HEK293 (cell line): ENCODE results near the gene RSPO4.

Experiments used
- CTCF ChIA-PET: fragments of 350-600 bp; formaldehyde crosslinking; extraction: SDS; loops from one replicate; lab custom pipeline; 2021; ENCODE audit warnings: antibody characterized with exemption; lab: Yijun Ruan, JAX
- POLR2A ChIA-PET: fragments of 300-600 bp; formaldehyde crosslinking; extraction: SDS; loops from one replicate; lab custom pipeline; 2020; ENCODE audit warnings: antibody characterized with exemption, inconsistent platforms; lab: Yijun Ruan, JAX
- H3K27ac ChIP-seq: fragments of 200-500 bp; sonication (Bioruptor generic); 2 replicates; pipeline ENCODE4 v1.5.1; 2014; ENCODE audit warnings: low read depth, low read length, control low read depth, inconsistent platforms; ENCODE audit errors: extremely low read depth
- H3K36me3 ChIP-seq, 2 experiments: fragments of 200-500 bp in 1 of 2; sonication (Bioruptor generic) in 1 of 2; 1 replicate in 1 of 2; 2 replicates in 1 of 2; pipeline ENCODE4 v1.5.1; 2014 to 2017; ENCODE audit warnings: inconsistent platforms in 2 of 2, low read length in 2 of 2; ENCODE audit not compliant: control insufficient read depth in 2 of 2, insufficient read depth in 1 of 2
- H3K4me1 ChIP-seq: fragments of 200-500 bp; sonication (Bioruptor generic); 2 replicates; pipeline ENCODE4 v1.5.1; 2014; ENCODE audit warnings: mild to moderate bottlenecking, low read length, inconsistent platforms; ENCODE audit not compliant: control insufficient read depth, insufficient read depth
- H3K4me3 ChIP-seq: 2 replicates; pipeline ENCODE4 v1.5.1; 2011; ENCODE audit warnings: low read depth, mild to moderate bottlenecking, control low read depth, low read length, moderate library complexity
- H3K9me3 ChIP-seq: fragments of 200-500 bp; sonication (Bioruptor generic); 2 replicates; pipeline ENCODE4 v1.5.1; 2014; ENCODE audit warnings: low read depth, low read length, inconsistent platforms; ENCODE audit not compliant: control insufficient read depth, insufficient read depth
- IKZF3 ChIP-seq: fragments of 450-650 bp; IDR thresholded peaks from 2 replicates; pipeline ENCODE4 v1.5.0; 2018; ENCODE audit warnings: missing biosample characterization, mild to moderate bottlenecking, missing genetic modification characterization, moderate library complexity
- MZF1 ChIP-seq: fragments of 450-650 bp; formaldehyde crosslinking; IDR thresholded peaks from 2 replicates; pipeline ENCODE4 v1.5.1; 2017; ENCODE audit warnings: missing biosample characterization, missing genetic modification characterization, borderline replicate concordance
- OSR2 ChIP-seq: fragments of 450-650 bp; formaldehyde crosslinking; IDR thresholded peaks from 2 replicates; pipeline ENCODE4 v1.5.1; 2016; ENCODE audit warnings: missing biosample characterization, missing genetic modification characterization
- TCF7L2 ChIP-seq: IDR thresholded peaks from 2 replicates; pipeline ENCODE4 v1.6.1; 2011; ENCODE audit warnings: low read depth, mild to moderate bottlenecking, inconsistent platforms, low read length, moderate library complexity, borderline replicate concordance
- YY2 ChIP-seq: fragments of 450-650 bp; formaldehyde crosslinking; IDR thresholded peaks from 2 replicates; pipeline ENCODE4 v1.5.1; 2016; ENCODE audit warnings: missing biosample characterization, missing genetic modification characterization
- ZBTB10 ChIP-seq: fragments of 450-650 bp; formaldehyde crosslinking; IDR thresholded peaks from 2 replicates; pipeline ENCODE4 v1.5.1; 2016; ENCODE audit warnings: missing biosample characterization, missing genetic modification characterization
- ZBTB7A ChIP-seq: fragments of 450-650 bp; formaldehyde crosslinking; IDR thresholded peaks from 2 replicates; pipeline ENCODE4 v1.5.1; 2016; ENCODE audit warnings: low read depth, missing biosample characterization, missing genetic modification characterization
- ZNF19 ChIP-seq: fragments of 450-650 bp; formaldehyde crosslinking; IDR thresholded peaks from 2 replicates; pipeline ENCODE4; 2016; ENCODE audit warnings: missing biosample characterization, missing genetic modification characterization, low read depth
- ZNF221 ChIP-seq: fragments of 450-650 bp; formaldehyde crosslinking; IDR thresholded peaks from 2 replicates; pipeline ENCODE4 v1.5.1; 2017; ENCODE audit warnings: missing biosample characterization, missing genetic modification characterization, borderline replicate concordance
- ZNF24 ChIP-seq: fragments of 450-650 bp; formaldehyde crosslinking; IDR thresholded peaks from 2 replicates; pipeline ENCODE4 v1.5.1; 2016; ENCODE audit warnings: missing biosample characterization, missing genetic modification characterization
- ZNF266 ChIP-seq: fragments of 450-650 bp; formaldehyde crosslinking; IDR thresholded peaks from 2 replicates; pipeline ENCODE4 v1.5.1; 2016; ENCODE audit warnings: missing biosample characterization, missing genetic modification characterization, low read depth
- ZNF280D ChIP-seq: fragments of 450-650 bp; formaldehyde crosslinking; IDR thresholded peaks from 2 replicates; pipeline ENCODE4 v1.5.1; 2016; ENCODE audit warnings: missing biosample characterization, missing genetic modification characterization
- ZNF292 ChIP-seq: fragments of 450-650 bp; formaldehyde crosslinking; IDR thresholded peaks from 2 replicates; pipeline ENCODE4 v1.5.1; 2016; ENCODE audit warnings: low read depth, missing biosample characterization, missing genetic modification characterization, borderline replicate concordance
- ZNF521 ChIP-seq: fragments of 450-650 bp; formaldehyde crosslinking; IDR thresholded peaks from 2 replicates; pipeline ENCODE4 v1.5.1; 2017; ENCODE audit warnings: missing biosample characterization, mild to moderate bottlenecking, missing genetic modification characterization
- ZNF621 ChIP-seq: fragments of 450-650 bp; formaldehyde crosslinking; IDR thresholded peaks from 2 replicates; pipeline ENCODE4 v1.5.1; 2017; ENCODE audit warnings: missing biosample characterization, missing genetic modification characterization
- ZNF692 ChIP-seq: fragments of 450-650 bp; formaldehyde crosslinking; IDR thresholded peaks from 2 replicates; pipeline ENCODE4 v1.5.1; 2016; ENCODE audit warnings: missing biosample characterization, missing genetic modification characterization
- ZNF837 ChIP-seq: fragments of 450-650 bp; formaldehyde crosslinking; IDR thresholded peaks from 2 replicates; pipeline ENCODE4 v1.5.1; 2016; ENCODE audit warnings: missing biosample characterization, missing genetic modification characterization
- ZSCAN16 ChIP-seq: fragments of 450-650 bp; formaldehyde crosslinking; IDR thresholded peaks from 2 replicates; pipeline ENCODE4 v1.5.1; 2016; ENCODE audit warnings: missing biosample characterization, missing genetic modification characterization
- ZXDB ChIP-seq: fragments of 450-650 bp; formaldehyde crosslinking; IDR thresholded peaks from 2 replicates; pipeline ENCODE4 v1.5.1; 2016; ENCODE audit warnings: missing biosample characterization, missing genetic modification characterization
- TF ChIP-seq, protein P1 (sequence below): fragments of 450-650 bp; formaldehyde crosslinking; IDR thresholded peaks from 2 replicates; pipeline ENCODE4 v1.5.1; 2016; ENCODE audit warnings: missing biosample characterization, missing genetic modification characterization

RSPO4 gene

DNA sequence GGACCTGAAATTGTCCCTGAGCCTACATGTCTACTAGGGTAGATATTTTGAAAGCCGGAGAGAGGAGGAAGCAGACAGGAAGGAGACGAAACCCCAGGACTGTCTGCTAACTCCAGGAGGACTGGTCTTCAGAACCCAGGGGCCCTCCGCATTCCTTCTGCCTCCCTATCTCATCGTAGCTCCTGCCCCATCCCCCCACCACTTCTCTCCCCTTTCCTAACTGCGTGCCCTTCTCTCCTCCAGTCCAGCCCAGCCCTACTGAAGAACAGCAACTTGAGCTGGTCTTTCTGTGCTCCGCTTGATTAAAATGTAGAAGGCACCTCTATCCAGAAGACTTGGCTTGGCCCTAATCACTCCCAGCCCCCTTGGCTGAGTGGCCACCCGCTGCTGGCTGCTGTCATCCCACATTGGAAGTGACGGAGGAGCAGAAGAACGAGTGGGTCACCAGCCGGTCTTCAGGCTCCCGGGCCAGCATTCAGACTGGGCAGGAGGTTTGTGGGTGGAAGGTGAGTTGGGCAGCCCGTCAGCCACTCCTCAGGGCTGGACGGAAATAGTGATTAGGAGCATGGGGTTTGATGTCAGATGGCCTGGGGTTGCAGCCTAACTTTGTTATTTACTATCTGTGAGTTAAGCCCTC, 57.2 kb downstream of the RSPO4 start:
- ChIA-PET POLR2A (no interaction called here), CTCF (interaction anchor here (1.3 kb wide), 1 partner anchor 129 kb away, joined by 3 read pairs; no protein-coding TSS in a partner anchor)
- H3K4me3 ChIP-seq, result no peak overlapping the region
- TF ChIP-seq ZNF621 (tag by site-specific recombination) (no peak), ZSCAN16 (no peak), ZBTB7A (tag by site-specific recombination) (no peak), ZNF266 (tag by site-specific recombination) (no peak), ZNF837 (tag by site-specific recombination) (no peak), ZBTB10 (tag by site-specific recombination) (no peak), ZNF692 (no peak), ZNF19 (no peak), ZXDB (tag by site-specific recombination) (no peak), OSR2 (tag by site-specific recombination) (no peak), IKZF3 (tag by site-specific recombination) (no peak), ZNF221 (tag by site-specific recombination) (no peak), YY2 (tag by site-specific recombination) (no peak)
- no peaks in the 10 kb centered on the region for H3K9me3 ChIP-seq
- no peaks in the 10 kb centered on the region for H3K36me3 ChIP-seq
- H3K27ac ChIP-seq, result no peak overlapping the region
- H3K4me1 ChIP-seq, result no peaks in the 10 kb centered on the region

- H3K27ac ChIP-seq, result no peak overlapping the region
- no peak overlapping the region for H3K4me3 ChIP-seq
- TF ChIP-seq ZNF292 (tag by site-specific recombination), result no peak
- no peak for TF ChIP-seq TCF7L2
- no peak for TF ChIP-seq MZF1 (tag by site-specific recombination)
- TF ChIP-seq ZNF521 (tag by site-specific recombination), result no peak
- TF ChIP-seq ZNF280D (tag by site-specific recombination), result no peak
- TF ChIP-seq, protein P1, sequence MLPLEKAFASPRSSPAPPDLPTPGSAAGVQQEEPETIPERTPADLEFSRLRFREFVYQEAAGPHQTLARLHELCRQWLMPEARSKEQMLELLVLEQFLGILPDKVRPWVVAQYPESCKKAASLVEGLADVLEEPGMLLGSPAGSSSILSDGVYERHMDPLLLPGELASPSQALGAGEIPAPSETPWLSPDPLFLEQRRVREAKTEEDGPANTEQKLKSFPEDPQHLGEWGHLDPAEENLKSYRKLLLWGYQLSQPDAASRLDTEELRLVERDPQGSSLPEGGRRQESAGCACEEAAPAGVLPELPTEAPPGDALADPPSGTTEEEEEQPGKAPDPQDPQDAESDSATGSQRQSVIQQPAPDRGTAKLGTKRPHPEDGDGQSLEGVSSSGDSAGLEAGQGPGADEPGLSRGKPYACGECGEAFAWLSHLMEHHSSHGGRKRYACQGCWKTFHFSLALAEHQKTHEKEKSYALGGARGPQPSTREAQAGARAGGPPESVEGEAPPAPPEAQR (tag by site-specific recombination), result no peak
- TF ChIP-seq ZNF24 (tag by site-specific recombination), result no peak
- no peaks in the 10 kb centered on the region for H3K36me3 ChIP-seq
- CTCF ChIA-PET, result interaction anchor here (0.6 to 1.3 kb wide), 2 partner anchors 14 to 128 kb away, joined by 3 to 4 read pairs; no protein-coding TSS in a partner anchor
- H3K4me1 ChIP-seq, result no peaks in the 10 kb centered on the region
- no peaks in the 10 kb centered on the region for H3K9me3 ChIP-seq
- POLR2A ChIA-PET, result no interaction called here
These were observed 58.0 kb downstream of the RSPO4 start for GRCh38 chr20:944148-944547.
